ENCODE measurements around the gene SMAD6. TPM values are rescaled to one million over a fixed set of nuclear protein-coding genes. Genes with fewer than 3 reads are reported as not detected.
A peak's percentile ranks its signal among the peaks of the same experiment; 100 is the strongest.

SMAD6 gene
- total RNA-seq, 1 donor from 2014 or later = 3.8 TPM

- peak; percentile 48 to 67 for DNase-seq (ENCODE audit: low read depth in 2 of 2)
These were observed 1.5 kb downstream of the SMAD6 start for GRCh38 chr15:66703540-66703941.

- DNase-seq (ENCODE audit: low read depth in 2 of 2) = no peak
These were observed 2.2 kb downstream of the SMAD6 start for GRCh38 chr15:66704019-66704802.

- no peak for DNase-seq (ENCODE audit: low read depth in 2 of 2)
These were observed 2.7 kb downstream of the SMAD6 start for GRCh38 chr15:66704803-66705153.

- DNase-seq (ENCODE audit: low read depth in 2 of 2) = no peak
These were observed 3.5 kb downstream of the SMAD6 start for GRCh38 chr15:66705277-66706146.

GRCh38 chr15:66706225-66706732 lies 4.2 kb downstream of the SMAD6 start:
- peak in 1 of 2 donors; percentile 73 for DNase-seq (ENCODE audit: low read depth in 2 of 2)

- DNase-seq (ENCODE audit: low read depth in 2 of 2) = no peak
These were observed 4.8 kb downstream of the SMAD6 start for GRCh38 chr15:66706840-66707239.

GRCh38 chr15:66707310-66708082 lies 5.5 kb downstream of the SMAD6 start:
- peak in 1 of 2 donors; percentile 70 for DNase-seq (ENCODE audit: low read depth in 2 of 2)

GRCh38 chr15:66708389-66708788 lies 6.4 kb downstream of the SMAD6 start:
- no peak for DNase-seq (ENCODE audit: low read depth in 2 of 2)

- DNase-seq (ENCODE audit: low read depth in 2 of 2) = no peak
These were observed 7.8 kb downstream of the SMAD6 start for GRCh38 chr15:66709884-66710283.

- DNase-seq (ENCODE audit: low read depth in 2 of 2) = no peak
These were observed 9.2 kb downstream of the SMAD6 start for GRCh38 chr15:66711260-66711659.

- DNase-seq (ENCODE audit: low read depth in 2 of 2) = no peak
These were observed 9.8 kb downstream of the SMAD6 start for GRCh38 chr15:66711862-66712261.

GRCh38 chr15:66713843-66714508 lies 11.9 kb downstream of the SMAD6 start:
- no peak for DNase-seq (ENCODE audit: low read depth in 2 of 2)

GRCh38 chr15:66714543-66714981 lies 12.5 kb downstream of the SMAD6 start:
- peak; percentile 37 to 64 for DNase-seq (ENCODE audit: low read depth in 2 of 2)

- no peak for DNase-seq (ENCODE audit: low read depth in 2 of 2)
These were observed 13.2 kb downstream of the SMAD6 start for GRCh38 chr15:66715181-66715624.

- no peak for DNase-seq (ENCODE audit: low read depth in 2 of 2)
These were observed 14.0 kb downstream of the SMAD6 start for GRCh38 chr15:66715720-66716655.

GRCh38 chr15:66716656-66717020 lies 14.6 kb downstream of the SMAD6 start:
- no peak for DNase-seq (ENCODE audit: low read depth in 2 of 2)

- DNase-seq (ENCODE audit: low read depth in 2 of 2) = peak in 1 of 2 donors; percentile 63
These were observed 16.4 kb downstream of the SMAD6 start for GRCh38 chr15:66718220-66718988.

GRCh38 chr15:66719471-66719870 lies 17.4 kb downstream of the SMAD6 start:
- no peak for DNase-seq (ENCODE audit: low read depth in 2 of 2)

Measured in lung microvascular endothelial cell (primary cell).